KOPT-K1 (cell line): ENCODE data around the gene NDUFAF5.

ENCODE experiments used
- H3K27ac ChIP-seq: fragments of 200-600 bp; sonication (generic); 2 replicates; pipeline ENCODE4 v1.5.1; 2016; ENCODE audit warnings: antibody characterized with exemption, mild to moderate bottlenecking, low read depth, low read length; ENCODE audit not compliant: poor library complexity, severe bottlenecking
- H3K36me3 ChIP-seq: fragments of 200-600 bp; sonication (generic); 2 replicates; pipeline ENCODE4 v1.5.1; 2017; ENCODE audit warnings: antibody characterized with exemption, mild to moderate bottlenecking, low read length, moderate library complexity; ENCODE audit not compliant: insufficient read depth
- H3K9me3 ChIP-seq: fragments of 200-600 bp; sonication (generic); 2 replicates; pipeline ENCODE4 v1.5.1; 2017; ENCODE audit warnings: antibody characterized with exemption, low read length, mild to moderate bottlenecking; ENCODE audit not compliant: insufficient read depth, poor library complexity, severe bottlenecking

Gene NDUFAF5

DNA sequence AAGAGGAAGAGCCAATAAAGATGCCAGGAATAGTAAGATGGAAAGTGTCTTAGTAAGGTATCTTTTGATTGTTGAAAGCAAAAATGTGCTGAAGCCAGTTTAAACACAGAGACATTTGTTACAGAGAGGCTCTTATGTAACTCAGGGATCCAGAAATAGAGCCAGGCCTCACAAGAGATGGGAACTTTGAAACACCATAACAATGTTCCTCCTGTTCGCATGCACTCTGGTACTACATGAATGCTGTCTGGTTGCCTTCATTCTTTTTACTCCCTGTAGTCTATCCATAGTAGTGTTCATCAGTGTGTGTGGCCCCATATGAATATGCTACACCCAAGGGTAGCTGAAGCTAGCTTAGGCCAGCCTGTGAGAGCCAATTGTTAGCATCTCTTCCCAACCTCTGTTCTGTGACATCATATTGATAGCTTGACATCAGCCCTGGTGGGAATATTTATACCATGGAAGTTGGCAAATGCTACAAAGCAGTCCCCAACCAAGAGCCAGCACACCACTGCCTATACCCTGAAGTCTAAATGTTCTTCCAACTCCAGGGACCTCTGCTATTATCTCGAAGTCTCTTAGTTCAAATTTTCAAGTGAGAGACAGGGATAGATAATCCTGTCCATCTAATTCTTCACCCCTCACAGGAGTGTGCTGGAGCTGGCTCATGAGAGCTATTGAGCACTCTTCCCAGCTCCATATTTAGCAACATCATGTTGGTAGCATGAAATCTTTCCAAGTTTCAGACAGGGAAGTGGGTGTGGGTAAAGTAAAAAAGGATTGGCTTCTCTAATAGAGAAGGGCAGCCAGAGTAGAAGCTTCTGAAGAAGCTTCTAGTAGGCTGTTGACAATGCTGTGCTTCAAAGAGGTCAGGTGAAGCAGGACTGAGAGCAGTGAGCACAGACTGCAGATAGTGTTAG is 7.0 kb downstream of the NDUFAF5 start:
- Histone ChIP-seq H3K27ac (no peak overlapping the region), H3K9me3 (no peaks in the 10 kb centered on the region), H3K36me3 (peaks cover 99% of the 10 kb centered on the region)

DNA sequence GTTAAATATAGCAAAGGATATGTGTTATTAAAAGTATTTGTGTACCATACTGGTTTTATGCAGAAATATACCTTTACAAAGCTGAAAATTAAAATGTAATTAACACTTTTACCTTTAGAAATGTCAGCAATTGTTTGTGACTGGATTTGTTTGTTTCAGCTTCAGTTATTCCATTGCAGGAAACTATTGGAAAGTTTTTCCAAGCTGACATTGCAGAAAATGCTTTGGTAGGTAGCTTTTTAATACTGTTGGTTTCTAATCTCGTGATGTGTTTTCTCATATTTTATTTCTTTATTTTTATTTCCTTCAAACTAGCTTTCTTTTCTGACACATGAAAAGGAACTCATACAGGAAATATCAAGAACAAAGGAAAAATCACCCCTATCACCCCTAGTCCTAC is 8.2 kb downstream of the NDUFAF5 start:
- Histone ChIP-seq H3K9me3 (no peaks in the 10 kb centered on the region), H3K27ac (no peak overlapping the region), H3K36me3 (peaks cover 97% of the 10 kb centered on the region)

DNA sequence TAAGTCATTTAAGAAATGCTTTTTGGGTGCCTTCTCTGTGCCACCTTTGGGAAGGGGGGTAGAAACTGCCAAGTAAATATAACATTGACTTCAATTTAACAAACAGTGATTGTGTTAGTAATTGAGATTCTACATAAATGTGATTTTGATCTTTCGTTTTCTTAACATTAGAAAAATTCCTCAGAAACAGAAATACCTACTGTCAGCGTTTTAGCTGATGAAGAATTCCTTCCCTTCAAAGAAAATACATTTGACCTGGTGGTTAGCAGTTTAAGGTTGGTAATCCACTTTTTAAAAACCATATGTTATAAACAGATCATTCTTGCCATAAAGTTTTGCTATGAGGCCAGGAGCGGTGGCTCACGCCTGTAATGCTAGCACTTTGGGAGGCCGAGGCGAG is 9.8 kb downstream of the NDUFAF5 start:
- H3K9me3 ChIP-seq: no peaks in the 10 kb centered on the region
- H3K36me3 ChIP-seq: peaks cover 97% of the 10 kb centered on the region

DNA sequence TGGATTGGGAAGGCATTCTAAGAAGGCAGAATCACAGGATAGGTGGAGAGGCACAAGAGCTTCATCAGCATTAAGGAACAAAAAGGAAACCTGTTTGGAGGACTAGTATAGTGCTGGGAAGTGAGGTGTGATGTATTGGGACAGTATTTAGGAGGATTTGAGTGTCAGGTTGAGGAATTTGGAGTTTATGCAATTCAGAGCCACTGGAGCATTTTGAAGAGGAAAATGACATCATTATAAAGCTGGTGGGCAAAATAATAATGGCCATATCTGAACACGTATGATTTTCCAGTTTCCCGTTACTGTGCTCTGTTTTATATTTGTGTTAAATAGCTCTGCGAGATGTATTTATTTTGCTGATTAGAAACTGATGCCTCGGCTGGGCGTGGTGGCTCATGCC is 14.2 kb downstream of the NDUFAF5 start:
- no peak overlapping the region for H3K27ac ChIP-seq
- H3K36me3 ChIP-seq: peaks cover 98% of the 10 kb centered on the region
- no peaks in the 10 kb centered on the region for H3K9me3 ChIP-seq

More for the DNA sequence above, 9.8 kb downstream of the NDUFAF5 start:
- no peak overlapping the region for H3K27ac ChIP-seq

DNA sequence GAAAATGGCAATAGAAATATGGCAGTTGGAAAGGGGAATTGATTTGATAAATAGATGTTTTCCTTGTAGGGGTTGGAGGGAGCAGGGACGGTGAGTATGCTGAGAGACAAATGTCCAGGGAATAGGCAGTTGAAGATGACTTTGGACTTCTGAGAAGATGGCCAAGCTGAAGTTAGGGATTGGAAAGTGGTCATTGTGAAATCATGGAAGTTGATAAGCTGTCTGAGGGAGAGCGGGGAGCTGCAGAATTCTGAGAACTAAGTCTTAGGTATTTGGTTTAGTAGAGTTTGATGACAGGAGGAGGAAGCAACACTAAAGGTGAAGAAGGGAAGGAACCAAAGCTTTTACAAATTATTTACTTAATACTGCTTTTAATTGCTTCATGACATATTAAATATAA is 15.1 kb downstream of the NDUFAF5 start:
- Histone ChIP-seq H3K27ac (no peak overlapping the region), H3K36me3 (peaks cover 98% of the 10 kb centered on the region), H3K9me3 (no peaks in the 10 kb centered on the region)

DNA sequence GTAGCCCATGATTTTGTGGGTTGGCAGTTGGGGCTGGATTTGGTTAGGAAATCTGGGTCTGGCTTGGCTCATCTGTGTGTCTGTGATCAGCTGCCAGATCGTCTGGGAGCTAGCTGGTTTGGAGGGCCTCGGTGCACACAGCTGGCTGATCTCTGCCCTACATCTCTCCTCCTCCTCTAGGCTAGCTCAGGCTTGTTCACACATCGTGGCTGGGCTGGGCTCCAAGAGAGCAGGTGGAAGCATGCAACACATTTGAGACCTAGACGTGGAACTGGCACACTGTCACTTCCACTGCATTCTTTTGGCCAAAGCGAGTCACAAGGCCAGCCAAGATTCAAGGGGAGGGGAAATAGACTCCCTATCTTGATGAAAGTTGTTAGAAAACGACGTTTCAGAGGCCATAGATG is 15.9 kb downstream of the NDUFAF5 start:
- peaks cover 96% of the 10 kb centered on the region for H3K36me3 ChIP-seq

DNA sequence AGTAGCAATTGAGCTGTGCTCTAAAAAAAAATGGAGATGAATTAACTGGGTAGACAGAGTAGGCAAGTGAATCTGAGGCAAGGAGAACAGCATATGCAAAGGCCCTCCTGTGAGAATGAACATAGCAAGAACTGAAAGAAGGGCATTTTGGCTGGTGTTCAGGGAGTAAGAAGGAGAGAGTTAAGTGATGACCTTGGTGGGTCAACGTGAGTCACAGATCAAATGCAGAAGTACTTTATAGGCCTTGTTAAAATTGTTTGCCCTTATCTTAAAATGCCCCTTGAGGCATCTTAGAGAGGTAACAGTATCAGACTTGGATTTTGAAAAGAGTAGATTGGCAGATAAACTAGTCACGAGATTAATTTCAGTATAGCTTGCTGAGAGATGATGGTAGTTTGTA is 24.5 kb downstream of the NDUFAF5 start:
- H3K27ac ChIP-seq: no peak overlapping the region
- H3K36me3 ChIP-seq: peaks cover 99% of the 10 kb centered on the region
- no peaks in the 10 kb centered on the region for H3K9me3 ChIP-seq

More for the DNA sequence above, 15.9 kb downstream of the NDUFAF5 start:
- Histone ChIP-seq H3K9me3 (no peaks in the 10 kb centered on the region), H3K27ac (no peak overlapping the region)

DNA sequence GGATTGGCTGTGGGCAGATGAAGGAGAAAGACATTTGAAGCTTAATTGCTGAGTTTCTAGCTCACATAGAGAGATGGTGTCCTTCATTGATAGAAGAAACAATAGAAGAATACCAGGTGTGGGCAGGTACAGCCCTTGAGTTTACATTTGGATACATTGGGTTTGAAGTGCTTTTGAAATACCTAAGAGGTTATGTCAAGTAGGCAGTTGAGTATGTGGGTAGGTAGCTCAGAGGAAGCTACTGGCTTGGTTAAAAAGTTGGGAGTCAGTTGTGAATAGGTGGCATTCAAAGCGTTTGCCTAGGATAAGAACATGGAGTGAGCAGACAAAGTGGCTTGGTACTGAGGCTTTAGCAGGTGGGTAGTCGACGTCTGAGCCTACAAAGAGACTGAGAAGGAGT is 25.0 kb downstream of the NDUFAF5 start:
- Histone ChIP-seq H3K27ac (no peak overlapping the region), H3K36me3 (peaks cover 99% of the 10 kb centered on the region)

DNA sequence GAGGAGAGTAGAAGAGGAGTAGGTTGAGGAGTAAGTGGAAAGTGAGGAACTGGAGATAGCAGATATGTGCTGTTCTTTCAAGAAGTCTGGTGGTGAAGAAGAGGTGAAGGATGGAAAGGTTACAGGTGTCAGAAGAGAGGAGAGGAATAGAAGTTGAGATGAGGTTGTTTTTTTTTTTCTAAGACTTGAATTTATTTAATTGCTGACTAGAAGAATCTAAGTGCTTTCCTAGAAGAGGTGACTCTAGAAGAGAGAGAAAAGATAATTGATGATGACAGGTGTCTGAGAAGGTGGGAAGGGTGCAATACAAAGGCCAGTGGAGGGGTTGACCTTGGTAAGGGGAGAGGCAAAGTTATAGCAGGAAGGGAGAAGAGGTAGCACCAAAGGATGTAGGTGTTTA is 25.6 kb downstream of the NDUFAF5 start:
- H3K36me3 ChIP-seq: peaks cover 100% of the 10 kb centered on the region
- H3K27ac ChIP-seq: no peak overlapping the region
- H3K9me3 ChIP-seq: no peaks in the 10 kb centered on the region

More for the DNA sequence above, 25.0 kb downstream of the NDUFAF5 start:
- H3K9me3 ChIP-seq: no peaks in the 10 kb centered on the region

DNA sequence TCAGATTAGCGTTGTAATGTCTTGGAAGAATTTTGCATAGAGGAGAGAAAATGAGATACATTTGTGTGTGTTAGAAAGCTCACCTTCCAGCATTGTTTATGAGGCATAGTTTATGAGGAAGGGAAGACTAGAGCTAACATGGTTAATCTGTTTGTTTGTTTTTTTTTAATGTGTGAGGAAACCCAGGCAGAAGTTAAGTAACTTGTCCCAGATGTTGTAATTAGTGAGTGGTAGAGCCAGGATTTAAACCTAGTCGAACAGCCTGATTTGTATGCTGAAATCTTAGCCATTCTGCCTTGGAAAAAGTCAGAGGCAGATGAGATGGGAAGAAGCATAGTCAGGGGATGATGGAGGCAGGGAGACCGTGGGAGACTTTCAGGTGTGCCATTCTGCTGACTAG is 29.1 kb downstream of the NDUFAF5 start:
- peaks cover 100% of the 10 kb centered on the region for H3K36me3 ChIP-seq
- no peak overlapping the region for H3K27ac ChIP-seq
- no peaks in the 10 kb centered on the region for H3K9me3 ChIP-seq

DNA sequence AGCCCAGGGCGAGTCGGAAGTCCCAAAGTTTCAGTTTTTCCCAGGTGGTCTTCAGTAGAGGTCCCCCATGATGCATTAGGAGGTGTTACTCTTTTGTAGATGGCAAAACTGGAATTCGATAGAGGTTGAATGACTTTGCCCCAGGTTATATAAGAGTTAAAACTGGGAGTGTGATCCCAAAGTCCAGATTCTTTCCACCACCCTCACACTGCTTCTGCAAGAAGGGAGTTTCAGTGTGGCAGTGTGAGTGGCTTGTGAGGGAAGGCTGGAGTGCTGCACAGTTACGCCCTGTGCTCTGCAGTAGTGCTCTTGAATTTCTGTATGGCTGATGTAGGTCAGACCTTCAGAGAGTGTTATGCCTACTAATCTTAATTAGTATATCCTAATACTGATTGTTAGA is 29.8 kb downstream of the NDUFAF5 start:
- peaks cover 96% of the 10 kb centered on the region for H3K36me3 ChIP-seq
- H3K9me3 ChIP-seq: no peaks in the 10 kb centered on the region

DNA sequence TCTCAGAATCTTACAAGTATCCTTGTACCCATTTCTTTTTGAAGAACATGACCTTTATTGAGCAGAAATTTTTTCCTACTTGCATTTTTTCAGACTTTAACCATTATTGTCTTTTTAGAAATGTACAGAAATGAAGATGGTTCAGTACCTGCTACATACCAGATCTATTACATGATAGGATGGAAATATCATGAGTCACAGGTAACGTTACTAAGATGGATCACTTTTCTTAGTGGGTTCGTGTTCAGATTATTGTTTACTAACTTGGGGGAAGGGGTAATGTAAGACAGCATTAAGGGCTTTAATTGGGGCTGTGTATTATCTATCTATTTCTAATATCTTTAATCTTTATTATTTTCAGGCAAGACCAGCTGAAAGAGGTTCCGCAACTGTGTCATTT is 31.9 kb downstream of the NDUFAF5 start:
- Histone ChIP-seq H3K36me3 (peaks cover 90% of the 10 kb centered on the region), H3K27ac (no peak overlapping the region), H3K9me3 (no peaks in the 10 kb centered on the region)

More for the DNA sequence above, 29.8 kb downstream of the NDUFAF5 start:
- no peak overlapping the region for H3K27ac ChIP-seq

DNA sequence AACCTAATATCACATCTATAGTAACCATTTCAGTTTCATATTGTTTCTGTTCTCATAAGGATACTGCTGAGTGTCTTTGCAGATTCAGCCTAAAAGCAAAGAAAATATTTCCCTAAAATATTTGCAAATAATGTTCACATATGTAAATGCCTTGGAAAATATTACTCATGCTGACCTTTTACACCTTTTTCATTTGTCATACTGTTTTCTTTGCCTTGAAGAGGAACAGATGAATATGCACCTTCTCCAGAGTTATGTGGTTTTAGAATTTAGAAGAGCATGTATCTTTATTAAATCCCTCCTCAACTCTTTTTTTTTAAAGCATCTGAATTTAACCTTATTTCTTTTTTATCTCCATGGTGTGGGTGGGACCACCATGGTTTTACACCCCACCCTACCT is 32.5 kb downstream of the NDUFAF5 start:
- Histone ChIP-seq H3K9me3 (no peaks in the 10 kb centered on the region), H3K36me3 (peaks cover 85% of the 10 kb centered on the region), H3K27ac (no peak overlapping the region)

DNA sequence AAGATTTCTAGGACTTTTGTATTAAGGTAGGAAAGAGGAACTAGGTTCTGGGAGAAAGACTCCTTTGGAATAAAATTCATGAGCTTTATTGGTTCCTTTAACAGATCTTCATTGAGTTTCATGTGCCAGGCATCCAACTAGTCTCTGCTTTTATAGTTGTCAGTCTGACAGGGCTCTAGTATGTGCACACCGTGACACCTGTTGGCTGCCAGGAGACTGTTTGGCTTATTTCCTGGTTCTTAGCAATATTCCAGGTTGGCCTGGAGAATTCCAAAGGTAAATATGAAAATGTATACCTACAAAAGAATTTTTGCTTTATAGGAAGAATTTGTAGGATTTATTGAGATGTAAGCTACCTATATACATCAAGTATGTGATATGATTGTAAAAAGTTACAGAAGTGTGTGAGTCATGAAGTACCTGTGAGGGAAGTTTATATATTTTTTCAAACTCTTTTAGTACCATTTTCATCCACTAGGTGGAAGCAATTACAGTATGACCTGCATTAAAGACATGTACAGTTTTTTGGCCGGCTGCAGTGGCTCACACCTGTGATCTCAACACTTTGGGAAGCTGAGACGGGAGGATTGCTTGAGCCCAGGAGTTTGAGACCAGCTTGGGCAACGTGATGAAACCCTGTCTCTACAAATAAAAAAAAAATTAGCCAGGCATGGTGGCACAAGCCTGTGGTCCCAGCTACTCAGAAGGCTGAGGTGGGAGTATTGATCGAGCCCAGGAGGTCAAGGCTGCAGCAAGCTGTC is 35.2 kb downstream of the NDUFAF5 start:
- Histone ChIP-seq H3K36me3 (peaks cover 57% of the 10 kb centered on the region), H3K9me3 (no peaks in the 10 kb centered on the region), H3K27ac (no peak overlapping the region)

DNA sequence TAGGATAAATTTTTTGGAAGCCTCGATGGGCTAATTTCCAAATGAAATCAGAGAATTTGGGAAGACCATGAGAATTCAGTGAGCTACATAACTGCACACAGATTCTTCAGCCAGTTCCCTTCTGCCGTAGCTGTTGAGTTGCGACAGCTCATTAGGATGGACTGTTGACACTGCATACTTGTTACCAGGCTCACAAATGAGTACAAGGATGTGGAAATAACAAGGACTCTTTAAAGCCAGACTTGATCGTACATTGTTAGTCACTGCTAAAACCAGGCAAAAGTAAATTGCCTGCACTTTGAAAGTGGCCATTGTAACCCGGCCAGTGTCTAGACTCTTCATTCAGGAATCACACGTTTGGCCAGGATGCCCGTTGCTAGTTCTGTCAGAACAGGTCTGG is 37.0 kb downstream of the NDUFAF5 start:
- Histone ChIP-seq H3K9me3 (no peaks in the 10 kb centered on the region), H3K27ac (no peak overlapping the region), H3K36me3 (peaks cover 39% of the 10 kb centered on the region)
